ENCODE data around the gene ADAM33. TPM values are rescaled to one million over a fixed set of nuclear protein-coding genes. Genes with fewer than 3 reads are reported as not detected.

The ADAM33 gene
- total and polyA plus RNA-seq, 2 of the 8 experiments (the other 6 are each of a cell fraction or from before 2014, with no cell fraction given), result 4.2 to 6.0 TPM

DNA sequence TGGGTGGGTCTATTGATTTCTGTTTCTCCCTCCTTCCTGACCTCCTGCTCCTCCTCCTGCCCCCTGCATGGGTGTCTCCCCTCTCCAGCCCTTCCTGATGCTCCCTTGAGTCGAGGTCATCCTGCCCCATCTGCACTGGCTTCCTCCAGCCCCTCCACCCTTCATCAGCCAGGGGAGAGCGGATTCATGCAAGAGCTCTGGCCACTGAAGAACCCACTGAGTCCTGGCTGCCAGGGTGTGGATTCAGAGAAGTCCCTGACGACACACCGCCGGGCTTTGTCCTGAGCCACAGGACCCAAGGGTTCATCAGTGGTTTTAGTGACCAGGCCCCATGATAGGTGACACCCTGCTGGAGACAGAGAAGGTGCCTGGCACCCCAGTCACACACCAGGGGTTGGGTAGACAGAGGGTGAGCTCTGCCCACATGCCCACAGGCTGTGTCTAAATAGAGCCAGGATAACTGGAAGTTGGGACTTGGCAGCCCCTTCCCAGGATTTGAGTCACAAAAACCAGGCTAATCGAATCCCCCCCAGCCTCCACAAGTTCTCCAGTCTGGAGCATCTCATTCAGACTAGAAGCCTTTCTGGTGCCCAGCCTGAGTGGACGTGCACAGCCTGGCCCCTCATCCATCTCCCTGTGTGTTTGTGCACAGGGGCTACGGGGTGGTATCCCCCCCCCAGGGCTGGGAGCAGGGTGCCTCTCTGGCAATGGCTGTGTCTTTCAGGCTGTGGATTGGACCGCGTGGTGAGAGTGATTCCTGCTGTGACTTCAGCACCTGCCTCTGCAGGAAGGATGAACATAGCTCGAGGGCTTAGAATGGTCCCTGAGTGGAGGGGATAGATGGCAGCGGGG is 19.8 kb downstream of the ADAM33 start (continued):
- TF ChIP-seq POLR2AphosphoS5 (IDR thresholded peaks at IDR 0.05; ENCODE audit: low read depth, low read length) (no peak), KDM1A (IDR thresholded peaks at IDR 0.05; ENCODE audit: borderline replicate concordance, low read length) (no peak), ATF3 (IDR thresholded peaks at IDR 0.05; ENCODE audit: insufficient read depth, low read depth, low read length) (no peak), RFX5 (IDR thresholded peaks at IDR 0.05; ENCODE audit: borderline replicate concordance, low read depth, low read length) (no peak), CBX8 (IDR thresholded peaks at IDR 0.05; ENCODE audit: borderline replicate concordance, low read depth, low read length) (no peak), POU5F1 (IDR thresholded peaks at IDR 0.05; ENCODE audit: low read depth, low read length) (no peak)

All from H1 (cell line).